Panc1 (cell line): Measurements from ENCODE around the gene HOXA10. TPM values are rescaled to one million over a fixed set of nuclear protein-coding genes. Genes with fewer than 3 reads are reported as not detected.

Experiments
- ATAC-seq: fragments of 200-7000 bp; cut with Tn5 transposase; 2 replicates; pipeline ENCODE4 v1.9.1; 2020; ENCODE audit warnings: mild to moderate bottlenecking, moderate library complexity
- BruUV-seq: library from RNA; stranded (reverse); fragments of 400-500 nt; replicated peaks from 2 replicates; lab custom pipeline; 2021; lab: Mats Ljungman, UMichigan
- CTCF ChIA-PET: fragments of 300-600 bp; sonication (Branson Sonifier 250); formaldehyde crosslinking; loops from one replicate; lab custom pipeline; 2022; ENCODE audit warnings: antibody characterized with exemption; lab: Charles Lee
- POLR2A ChIA-PET: fragments of 300-600 bp; sonication (Branson Sonifier 250); formaldehyde crosslinking; loops from one replicate; lab custom pipeline; 2022; ENCODE audit warnings: antibody characterized with exemption; lab: Charles Lee
- DNase-seq: peaks from one replicate; pipeline ENCODE4 v3.0.0-alpha.2; 2010; ENCODE audit warnings: low read depth, low spot score
- H3K27ac ChIP-seq: 2 replicates; pipeline ENCODE4 v1.5.1; 2011; ENCODE audit warnings: mild to moderate bottlenecking, low read length, inconsistent platforms
- H3K27me3 ChIP-seq: fragments of 200-500 bp; sonication (Bioruptor generic); 2 replicates; pipeline ENCODE4 v1.6.0; 2014; ENCODE audit warnings: low read length, inconsistent platforms; ENCODE audit not compliant: control insufficient read depth, insufficient read depth
- H3K36me3 ChIP-seq: fragments of 200-500 bp; sonication (Bioruptor generic); 2 replicates; pipeline ENCODE4 v1.5.1; 2014; ENCODE audit warnings: inconsistent platforms, mild to moderate bottlenecking, low read length, moderate library complexity; ENCODE audit not compliant: control insufficient read depth, insufficient read depth
- H3K4me1 ChIP-seq: 2 replicates; pipeline ENCODE4 v1.5.1; 2011; ENCODE audit warnings: inconsistent platforms, mild to moderate bottlenecking, low read length, moderate library complexity; ENCODE audit not compliant: control insufficient read depth, insufficient read depth
- H3K4me3 ChIP-seq, 2 experiments: 2 replicates each; pipeline ENCODE4 v1.5.1; 2011 to 2012; ENCODE audit warnings: low read depth in 2 of 2, low read length in 2 of 2, mild to moderate bottlenecking in 2 of 2, inconsistent platforms in 1 of 2, moderate library complexity in 1 of 2
- H3K9me3 ChIP-seq: fragments of 200-500 bp; sonication (Bioruptor generic); 2 replicates; pipeline ENCODE4 v1.5.1; 2014; ENCODE audit warnings: low read depth, mild to moderate bottlenecking, inconsistent platforms, low read length, moderate library complexity; ENCODE audit not compliant: control insufficient read depth, insufficient read depth
- CTCF ChIP-seq: fragments of 450-650 bp; IDR thresholded peaks from 2 replicates; pipeline ENCODE4 v1.5.1; 2017; ENCODE audit warnings: mild to moderate bottlenecking
- POLR2AphosphoS5 ChIP-seq: IDR thresholded peaks from 2 replicates; pipeline ENCODE4 v1.6.1; 2012; ENCODE audit warnings: mild to moderate bottlenecking, low read depth, low read length, moderate library complexity
- SIN3A ChIP-seq: IDR thresholded peaks from 2 replicates; pipeline ENCODE4 v1.6.1; 2012; ENCODE audit warnings: low read depth, mild to moderate bottlenecking, low read length, moderate library complexity, borderline replicate concordance; ENCODE audit not compliant: insufficient read depth
- TCF7L2 ChIP-seq: IDR thresholded peaks from 2 replicates; pipeline ENCODE4 v1.6.1; 2011; ENCODE audit warnings: mild to moderate bottlenecking, low read depth, low read length, inconsistent platforms
- in situ Hi-C: cut with HindIII; loops from 2 replicates; pipeline ENCODE4 v1.10.0; 2016; ENCODE audit warnings: low sequenced_read_pairs, low pct_unique_long_range_greater_than_20kb
- intact Hi-C: fragments of 100-400 bp; cut with micrococcal nuclease; formaldehyde crosslinking; loops from one replicate; pipeline ENCODE4 v1.10.0; 2022; ENCODE audit not compliant: unreplicated experiment
- total RNA-seq: library from RNA; stranded (reverse); gene quantifications from one replicate; pipeline ENCODE4 v1.2.1, GENCODE V29; 2021; ENCODE audit not compliant: unreplicated experiment
- TF ChIP-seq, protein P1 (sequence below), 2 experiments: IDR thresholded peaks; 2 replicates each; pipeline ENCODE4 v1.6.1; 2011 to 2012; ENCODE audit warnings: low read depth in 2 of 2, control low read depth in 1 of 2, low read length in 1 of 2, mild to moderate bottlenecking in 1 of 2, moderate library complexity in 1 of 2; ENCODE audit not compliant: insufficient read depth in 1 of 2

HOXA10 gene
- total RNA-seq, 1 experiment from 2014 or later: 0.41 TPM

GRCh38 chr7:27217951-27218350 lies 43.8 kb upstream of the HOXA10 start:
- intact Hi-C loops: no loop called here
- H3K27ac ChIP-seq: no peak overlapping the region
- no peaks in the 10 kb centered on the region for H3K36me3 ChIP-seq
- H3K4me1 ChIP-seq: no peaks in the 10 kb centered on the region
- H3K4me3 ChIP-seq: no peak overlapping the region
- ChIA-PET CTCF (interaction anchor here (0.5 kb wide), 1 partner anchor 389 kb away, joined by 3 read pairs; no protein-coding TSS in a partner anchor), POLR2A (interaction anchor here (0.7 kb wide), 1 partner anchor 389 kb away, joined by 3 read pairs; no protein-coding TSS in a partner anchor)
- no TSS peak for BruUV-seq
- ATAC-seq (no peak), DNase-seq (no peak)
- no peaks in the 10 kb centered on the region for H3K9me3 ChIP-seq
- peaks cover 6% of the 10 kb centered on the region; the same call in 1 of the 2 replicates for H3K27me3 ChIP-seq
- in situ Hi-C loops: no loop called here
- TF ChIP-seq TCF7L2 (no peak), CTCF (no peak), SIN3A (no peak), POLR2AphosphoS5 (no peak)
- TF ChIP-seq, protein P1, sequence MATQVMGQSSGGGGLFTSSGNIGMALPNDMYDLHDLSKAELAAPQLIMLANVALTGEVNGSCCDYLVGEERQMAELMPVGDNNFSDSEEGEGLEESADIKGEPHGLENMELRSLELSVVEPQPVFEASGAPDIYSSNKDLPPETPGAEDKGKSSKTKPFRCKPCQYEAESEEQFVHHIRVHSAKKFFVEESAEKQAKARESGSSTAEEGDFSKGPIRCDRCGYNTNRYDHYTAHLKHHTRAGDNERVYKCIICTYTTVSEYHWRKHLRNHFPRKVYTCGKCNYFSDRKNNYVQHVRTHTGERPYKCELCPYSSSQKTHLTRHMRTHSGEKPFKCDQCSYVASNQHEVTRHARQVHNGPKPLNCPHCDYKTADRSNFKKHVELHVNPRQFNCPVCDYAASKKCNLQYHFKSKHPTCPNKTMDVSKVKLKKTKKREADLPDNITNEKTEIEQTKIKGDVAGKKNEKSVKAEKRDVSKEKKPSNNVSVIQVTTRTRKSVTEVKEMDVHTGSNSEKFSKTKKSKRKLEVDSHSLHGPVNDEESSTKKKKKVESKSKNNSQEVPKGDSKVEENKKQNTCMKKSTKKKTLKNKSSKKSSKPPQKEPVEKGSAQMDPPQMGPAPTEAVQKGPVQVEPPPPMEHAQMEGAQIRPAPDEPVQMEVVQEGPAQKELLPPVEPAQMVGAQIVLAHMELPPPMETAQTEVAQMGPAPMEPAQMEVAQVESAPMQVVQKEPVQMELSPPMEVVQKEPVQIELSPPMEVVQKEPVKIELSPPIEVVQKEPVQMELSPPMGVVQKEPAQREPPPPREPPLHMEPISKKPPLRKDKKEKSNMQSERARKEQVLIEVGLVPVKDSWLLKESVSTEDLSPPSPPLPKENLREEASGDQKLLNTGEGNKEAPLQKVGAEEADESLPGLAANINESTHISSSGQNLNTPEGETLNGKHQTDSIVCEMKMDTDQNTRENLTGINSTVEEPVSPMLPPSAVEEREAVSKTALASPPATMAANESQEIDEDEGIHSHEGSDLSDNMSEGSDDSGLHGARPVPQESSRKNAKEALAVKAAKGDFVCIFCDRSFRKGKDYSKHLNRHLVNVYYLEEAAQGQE (IDR thresholded peaks at IDR 0.05; ENCODE audit: insufficient read depth in 1 of 2, low read depth in 2 of 2, low read length in 1 of 2): no peak

DNA sequence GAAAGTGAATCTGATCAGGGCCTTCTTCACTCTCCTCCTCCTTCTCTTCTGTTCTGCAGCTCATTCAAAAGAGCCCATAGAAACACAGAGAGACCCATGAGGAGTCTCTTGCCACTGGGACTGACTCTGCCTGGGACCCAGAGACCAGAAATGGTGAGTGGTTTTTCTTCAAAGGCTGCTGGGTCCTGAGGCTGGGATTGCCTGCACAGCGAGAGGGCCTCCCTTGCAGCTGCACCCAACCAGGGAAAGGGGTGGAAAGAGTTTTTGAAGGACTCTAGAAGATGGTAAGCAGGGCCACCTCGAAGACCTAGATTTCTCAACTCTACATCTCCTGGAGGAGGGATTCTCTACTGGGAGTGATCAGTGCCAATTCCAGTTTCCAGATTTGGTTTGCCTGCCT lies 41.2 kb upstream of the HOXA10 start:
- H3K4me1 ChIP-seq: peaks cover 6% of the 10 kb centered on the region
- intact Hi-C loops: no loop called here
- ATAC-seq (no peak), DNase-seq (no peak)
- no peak overlapping the region for H3K27ac ChIP-seq
- in situ Hi-C loops: no loop called here
- no peaks in the 10 kb centered on the region for H3K27me3 ChIP-seq
- TF ChIP-seq, protein P1 (IDR thresholded peaks at IDR 0.05; ENCODE audit: insufficient read depth in 1 of 2, low read depth in 2 of 2, low read length in 1 of 2): no peak
- TF ChIP-seq POLR2AphosphoS5: no peak
- no peak for TF ChIP-seq CTCF
- no peak for TF ChIP-seq SIN3A
- no peak for TF ChIP-seq TCF7L2
- no TSS peak for BruUV-seq
- H3K4me3 ChIP-seq: no peak overlapping the region
- POLR2A ChIA-PET: no interaction called here
- CTCF ChIA-PET: no interaction called here
- H3K36me3 ChIP-seq: no peaks in the 10 kb centered on the region
- H3K9me3 ChIP-seq: no peaks in the 10 kb centered on the region
